Neural progenitor cell (in vitro differentiated cells): ENCODE data around the gene RBFOX2.

ENCODE experiments used
- EZH2 ChIP-seq: fragments of 200-600 bp; sonication (generic); IDR thresholded peaks from 2 replicates; pipeline ENCODE4 v1.6.1; 2017; ENCODE audit warnings: antibody characterized with exemption, mild to moderate bottlenecking, moderate library complexity
- TF ChIP-seq, protein P1 (sequence below): fragments of 200-600 bp; sonication (generic); IDR thresholded peaks from 2 replicates; pipeline ENCODE4 v1.5.1; 2017; ENCODE audit warnings: antibody characterized with exemption, mild to moderate bottlenecking

GRCh38 chr22:35703861-35704584, 324.6 kb downstream of the RBFOX2 start:
- no peak for TF ChIP-seq EZH2
- TF ChIP-seq, protein P1, sequence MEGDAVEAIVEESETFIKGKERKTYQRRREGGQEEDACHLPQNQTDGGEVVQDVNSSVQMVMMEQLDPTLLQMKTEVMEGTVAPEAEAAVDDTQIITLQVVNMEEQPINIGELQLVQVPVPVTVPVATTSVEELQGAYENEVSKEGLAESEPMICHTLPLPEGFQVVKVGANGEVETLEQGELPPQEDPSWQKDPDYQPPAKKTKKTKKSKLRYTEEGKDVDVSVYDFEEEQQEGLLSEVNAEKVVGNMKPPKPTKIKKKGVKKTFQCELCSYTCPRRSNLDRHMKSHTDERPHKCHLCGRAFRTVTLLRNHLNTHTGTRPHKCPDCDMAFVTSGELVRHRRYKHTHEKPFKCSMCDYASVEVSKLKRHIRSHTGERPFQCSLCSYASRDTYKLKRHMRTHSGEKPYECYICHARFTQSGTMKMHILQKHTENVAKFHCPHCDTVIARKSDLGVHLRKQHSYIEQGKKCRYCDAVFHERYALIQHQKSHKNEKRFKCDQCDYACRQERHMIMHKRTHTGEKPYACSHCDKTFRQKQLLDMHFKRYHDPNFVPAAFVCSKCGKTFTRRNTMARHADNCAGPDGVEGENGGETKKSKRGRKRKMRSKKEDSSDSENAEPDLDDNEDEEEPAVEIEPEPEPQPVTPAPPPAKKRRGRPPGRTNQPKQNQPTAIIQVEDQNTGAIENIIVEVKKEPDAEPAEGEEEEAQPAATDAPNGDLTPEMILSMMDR, result no peak
